HepG2 (cell line): Measurements from ENCODE around the gene PIMREG. TPM values are rescaled to one million over a fixed set of nuclear protein-coding genes. Genes with fewer than 3 reads are reported as not detected.

Source experiments
- ATAC-seq: fragments of 200-7000 bp; cut with Tn5 transposase; 3 replicates; pipeline ENCODE4 v1.9.1; 2020; ENCODE audit warnings: mild to moderate bottlenecking, moderate library complexity
- BruUV-seq: library from RNA; stranded (reverse); fragments of 400-500 nt; replicated peaks from 2 replicates; lab custom pipeline; 2021; lab: Mats Ljungman, UMichigan
- CTCF ChIA-PET: fragments of 300-600 bp; formaldehyde crosslinking; extraction: SDS; loops from one replicate; lab custom pipeline; 2021; ENCODE audit warnings: low total read pairs, inconsistent platforms, low intra/inter-chr PET ratio; lab: Yijun Ruan, JAX
- POLR2A ChIA-PET: fragments of 350-600 bp; sonication (Branson Sonifier 250); formaldehyde crosslinking; loops from one replicate; lab custom pipeline; 2020; ENCODE audit warnings: antibody characterized with exemption, inconsistent platforms; lab: Yijun Ruan, JAX
- DNase-seq: peaks from one replicate; pipeline ENCODE4 v3.0.0-alpha.2; 2015; ENCODE audit warnings: low spot score
- FAIRE-seq: peaks from 3 replicates; lab custom pipeline; 2011; peaks lifted over from hg19 to GRCh38; lab: Jason Lieb, UNC
- H2AFZ ChIP-seq: one replicate; pipeline ENCODE4 v1.6.1; 2011; ENCODE audit warnings: low read length, inconsistent platforms
- H3K27ac ChIP-seq: fragments of 300-600 bp; 3 replicates; pipeline ENCODE4 v1.8.0; 2011; ENCODE audit warnings: mixed run types, mild to moderate bottlenecking, mixed read lengths, low read length, inconsistent platforms; ENCODE audit not compliant: insufficient read depth; ENCODE audit errors: extremely low read length
- H3K27me3 ChIP-seq, 2 experiments: fragments of 200-600 bp in 1 of 2; 2 replicates in 1 of 2; 3 replicates in 1 of 2; pipeline versions ENCODE4 v1.6.0 to v1.8.0; 2011; ENCODE audit warnings: low read length in 2 of 2, mild to moderate bottlenecking in 2 of 2, moderate library complexity in 2 of 2, inconsistent platforms in 1 of 2; ENCODE audit not compliant: insufficient read depth in 2 of 2, control insufficient read depth in 1 of 2
- H3K36me3 ChIP-seq, 2 experiments: fragments of 200-600 bp in 1 of 2; replicated peaks in 1 of 2; 2 replicates in 1 of 2; 3 replicates in 1 of 2; pipeline versions ENCODE4 v1.5.1 to v1.8.0; 2011; ENCODE audit warnings: low read length in 2 of 2, inconsistent platforms in 1 of 2; ENCODE audit not compliant: insufficient read depth in 2 of 2, control insufficient read depth in 1 of 2
- H3K4me1 ChIP-seq: 2 replicates; pipeline ENCODE4 v1.5.1; 2012; ENCODE audit warnings: low read length, inconsistent platforms; ENCODE audit not compliant: insufficient read depth
- H3K4me2 ChIP-seq: 2 replicates; pipeline ENCODE4 v1.6.0; 2011; ENCODE audit warnings: low read depth, low read length, inconsistent platforms
- H3K4me3 ChIP-seq, 3 experiments: fragments of 200-600 bp in 1 of 3; sonication (generic), shearing (Covaris generic) in 1 of 3; replicated peaks in 1 of 3; 2 replicates each; pipeline ENCODE4 v1.5.1; 2011 to 2016; ENCODE audit warnings: low read length in 3 of 3, inconsistent platforms in 2 of 3, low read depth in 2 of 3, mild to moderate bottlenecking in 2 of 3, control low read depth in 1 of 3, mixed read lengths in 1 of 3; ENCODE audit not compliant: insufficient read depth in 1 of 3
- H3K79me2 ChIP-seq: one replicate; pipeline ENCODE4 v1.6.1; 2011; ENCODE audit warnings: low read length, inconsistent platforms; ENCODE audit not compliant: insufficient read depth
- H3K9ac ChIP-seq: 2 replicates; pipeline ENCODE4 v1.6.0; 2011; ENCODE audit warnings: mild to moderate bottlenecking, low read depth, low read length, inconsistent platforms; ENCODE audit not compliant: insufficient read depth
- H3K9me3 ChIP-seq: 2 replicates; pipeline ENCODE4 v1.5.1; 2012; ENCODE audit warnings: mild to moderate bottlenecking, low read length
- H4K20me1 ChIP-seq: 2 replicates; pipeline ENCODE4 v1.6.0; 2011; ENCODE audit warnings: inconsistent platforms, mild to moderate bottlenecking, low read length, moderate library complexity; ENCODE audit not compliant: insufficient read depth
- AGO1 ChIP-seq: fragments of 200-400 bp; formaldehyde crosslinking; IDR thresholded peaks from 2 replicates; pipeline ENCODE4 v1.6.1; 2017; ENCODE audit warnings: mild to moderate bottlenecking, low read depth, low read length, moderate library complexity; ENCODE audit not compliant: poor library complexity, severe bottlenecking
- ARNTL ChIP-seq: sonication (generic); formaldehyde crosslinking; IDR thresholded peaks from 2 replicates; pipeline ENCODE4 v1.4.0; 2020; ENCODE audit warnings: mild to moderate bottlenecking, missing genetic modification reagents
- CSRNP2 ChIP-seq: sonication (generic); formaldehyde crosslinking; conservative IDR thresholded peaks from 2 replicates; pipeline ENCODE4 v1.8.0; 2022; ENCODE audit warnings: low read depth, missing genetic modification reagents
- MATR3 ChIP-seq: sonication (generic); formaldehyde crosslinking; IDR thresholded peaks from 2 replicates; pipeline ENCODE4 v1.4.0; 2020; ENCODE audit warnings: missing genetic modification reagents
- MIER2 ChIP-seq: IDR thresholded peaks from 2 replicates; pipeline ENCODE4 v1.6.1; 2016; ENCODE audit warnings: missing biosample characterization, missing genetic modification reagents
- RFX5 ChIP-seq: IDR thresholded peaks from 2 replicates; pipeline ENCODE4 v1.6.1; 2011; ENCODE audit warnings: low read depth, low read length, improper control_type of control experiment
- RORA ChIP-seq: sonication (generic); formaldehyde crosslinking; IDR thresholded peaks from 2 replicates; pipeline ENCODE4 v1.5.0; 2020; ENCODE audit warnings: mild to moderate bottlenecking, missing genetic modification reagents, moderate library complexity
- SAP130 ChIP-seq: IDR thresholded peaks from 2 replicates; pipeline ENCODE4 v1.6.1; 2016; ENCODE audit warnings: low read depth
- ZBTB20 ChIP-seq: sonication (generic); formaldehyde crosslinking; IDR thresholded peaks from 2 replicates; pipeline ENCODE4 v1.8.1; 2023; ENCODE audit warnings: missing genetic modification reagents, low read depth, mild to moderate bottlenecking, borderline replicate concordance
- ZMAT3 ChIP-seq: sonication (generic); formaldehyde crosslinking; conservative IDR thresholded peaks from 2 replicates; pipeline ENCODE4 v1.7.0; 2021; ENCODE audit warnings: missing genetic modification reagents
- ZNF263 ChIP-seq: sonication (generic); formaldehyde crosslinking; IDR thresholded peaks from 2 replicates; pipeline ENCODE4 v1.4.0; 2020; ENCODE audit warnings: missing genetic modification reagents
- ZSCAN9 ChIP-seq: IDR thresholded peaks from 2 replicates; pipeline ENCODE4 v1.6.1; 2016; ENCODE audit warnings: borderline replicate concordance
- WGBS: methylation state at CpG from one replicate; pipeline ENCODE4 v1.1.6; 2017; ENCODE audit warnings: low lambda C conversion rate; 5-methylcytosine and 5-hydroxymethylcytosine counted together
- in situ Hi-C: cut with HindIII; loops from 2 replicates; pipeline ENCODE4 v1.10.0; 2017; ENCODE audit warnings: low pct_unique_long_range_greater_than_20kb; ENCODE audit not compliant: extremely low pct_ligation_motif_present
- intact Hi-C: fragments of 100-400 bp; cut with micrococcal nuclease; formaldehyde crosslinking; loops from one replicate; pipeline ENCODE4 v1.10.0; 2022; ENCODE audit not compliant: unreplicated experiment
- polyA plus RNA-seq, 8 experiments: library from polyadenylated mRNA; depleted of rRNA in 3 of 8; stranded (reverse) in 7 of 8; unstranded in 1 of 8; fragments of >200 nt; fragmentation: Illumina TruSeq in 4 of 8; extraction: Trizol in 4 of 8; gene quantifications; 2 replicates each; pipeline versions ENCODE4 v1.2.1 to v1.2.3, GENCODE V29; 2011 to 2016; ENCODE audit warnings: low read depth in 4 of 8, missing spikeins in 1 of 8, mixed read lengths in 1 of 8; ENCODE audit not compliant: insufficient read depth in 1 of 8
- total RNA-seq, 5 experiments: library from RNA; depleted of rRNA; stranded (reverse); fragments of >200 nt; fragmentation: Illumina TruSeq; extraction: Trizol; gene quantifications; 2 replicates each; pipeline ENCODE4 v1.2.3, GENCODE V29; 2016; ENCODE audit warnings: low read depth in 1 of 5
- TF ChIP-seq, protein P1 (sequence below): IDR thresholded peaks from 2 replicates; pipeline ENCODE4 v1.4.0; 2020; ENCODE audit warnings: mild to moderate bottlenecking, missing genetic modification reagents

Gene PIMREG
- total and polyA plus RNA-seq, 2 of the 13 experiments (the other 11 are each of a cell fraction or from before 2014, with no cell fraction given) = 15.6 to 30.3 TPM

DNA sequence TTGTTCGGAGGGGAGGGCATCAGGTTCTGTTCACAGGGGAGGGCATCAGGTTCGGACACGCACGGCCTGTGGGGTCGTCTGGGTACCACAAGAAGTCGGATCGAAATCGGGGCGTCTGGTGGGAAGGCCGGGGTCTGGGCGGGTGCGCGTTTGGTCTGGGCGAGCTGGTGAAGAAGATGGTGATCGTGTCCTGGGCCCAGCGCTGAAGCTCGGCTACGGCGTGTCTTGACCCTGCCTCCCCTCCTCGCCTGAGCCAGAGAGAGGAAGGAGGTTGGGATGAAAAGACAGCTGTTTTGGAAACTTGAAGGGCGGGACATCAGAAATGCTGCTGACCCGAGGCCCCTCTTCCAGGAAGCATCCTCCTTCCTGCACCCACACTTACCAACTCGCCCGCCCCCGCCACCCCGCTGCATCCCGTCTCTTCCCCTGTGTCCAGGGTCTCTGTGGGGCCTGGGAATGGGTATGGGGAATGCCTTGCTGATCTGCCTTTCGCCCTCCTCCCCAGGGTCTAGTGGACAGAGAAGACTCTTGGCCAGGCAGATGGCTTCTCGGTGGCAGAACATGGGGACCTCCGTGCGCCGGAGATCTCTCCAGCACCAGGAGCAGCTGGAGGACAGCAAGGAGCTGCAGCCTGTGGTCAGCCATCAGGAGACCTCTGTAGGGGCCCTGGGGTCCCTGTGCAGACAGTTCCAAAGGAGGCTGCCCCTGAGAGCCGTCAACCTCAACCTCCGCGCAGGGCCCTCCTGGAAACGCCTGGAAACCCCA, 498 bp downstream of the PIMREG start:
- TSS peak; percentile 64 for BruUV-seq
- CTCF ChIA-PET = no interaction called here
- H3K27ac ChIP-seq = no peak overlapping the region

DNA sequence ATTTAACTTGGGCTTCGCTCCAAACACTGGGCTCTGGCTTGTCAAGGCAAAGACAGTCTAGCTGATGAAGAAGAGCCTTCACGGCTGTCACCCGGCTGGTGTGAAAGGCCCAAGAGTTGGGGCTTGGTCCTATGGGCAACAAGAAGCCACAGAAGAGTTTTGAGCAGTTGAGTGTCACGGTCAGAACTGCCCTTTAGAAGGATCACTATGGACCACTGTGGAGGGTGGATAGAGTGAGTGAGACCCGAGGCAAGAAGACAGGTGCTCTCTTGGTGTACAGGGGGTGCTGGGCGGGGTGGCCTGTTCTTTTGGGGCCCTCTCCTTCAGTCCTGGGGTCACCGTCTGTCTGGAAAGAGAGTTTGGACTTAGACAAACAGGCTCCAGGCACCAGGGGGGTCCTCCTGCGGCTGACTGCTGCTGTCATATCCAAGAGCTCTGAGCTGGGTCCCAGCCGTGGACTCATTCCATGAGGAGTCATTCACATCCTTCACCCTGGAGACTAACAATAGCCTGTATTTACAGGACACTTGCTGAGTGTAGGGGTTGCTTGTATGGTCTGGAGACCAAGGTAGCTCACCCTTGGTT, 2.4 kb downstream of the PIMREG start:
- H3K9me3 ChIP-seq = no peaks in the 10 kb centered on the region
- no peak for FAIRE-seq
- H3K4me3 ChIP-seq = no peak overlapping the region
- no peak overlapping the region for H3K4me2 ChIP-seq
- H4K20me1 ChIP-seq = no peaks in the 10 kb centered on the region
- WGBS = 100% methylated on average over 4 of the region's 9 CpGs
- no TSS peak for BruUV-seq
- in situ Hi-C loops (no loop called here), intact Hi-C loops (no loop called here)
- no peak overlapping the region for H2AFZ ChIP-seq
- peaks cover 2 to 10% of the 10 kb centered on the region in 2 experiments; a peak in 2 of 5 replicates for H3K36me3 ChIP-seq
- ChIA-PET CTCF (no interaction called here), POLR2A (no interaction called here)
- ATAC-seq = no peak
- no peak overlapping the region for H3K27ac ChIP-seq
- DNase-seq = no peak
- no peaks in the 10 kb centered on the region; a peak in 1 of 5 replicates for H3K27me3 ChIP-seq
- H3K9ac ChIP-seq = no peak overlapping the region
- no peaks in the 10 kb centered on the region for H3K79me2 ChIP-seq
- H3K4me1 ChIP-seq = peaks cover 22% of the 10 kb centered on the region
- no peak for TF ChIP-seq ZSCAN9 (CRISPR knock-in tag)
- no peak for TF ChIP-seq ZNF263 (CRISPR knock-in tag)
- no peak for TF ChIP-seq SAP130 (CRISPR knock-in tag)
- no peak for TF ChIP-seq MIER2 (CRISPR knock-in tag)
- TF ChIP-seq CSRNP2 = no peak
- TF ChIP-seq, protein P1, sequence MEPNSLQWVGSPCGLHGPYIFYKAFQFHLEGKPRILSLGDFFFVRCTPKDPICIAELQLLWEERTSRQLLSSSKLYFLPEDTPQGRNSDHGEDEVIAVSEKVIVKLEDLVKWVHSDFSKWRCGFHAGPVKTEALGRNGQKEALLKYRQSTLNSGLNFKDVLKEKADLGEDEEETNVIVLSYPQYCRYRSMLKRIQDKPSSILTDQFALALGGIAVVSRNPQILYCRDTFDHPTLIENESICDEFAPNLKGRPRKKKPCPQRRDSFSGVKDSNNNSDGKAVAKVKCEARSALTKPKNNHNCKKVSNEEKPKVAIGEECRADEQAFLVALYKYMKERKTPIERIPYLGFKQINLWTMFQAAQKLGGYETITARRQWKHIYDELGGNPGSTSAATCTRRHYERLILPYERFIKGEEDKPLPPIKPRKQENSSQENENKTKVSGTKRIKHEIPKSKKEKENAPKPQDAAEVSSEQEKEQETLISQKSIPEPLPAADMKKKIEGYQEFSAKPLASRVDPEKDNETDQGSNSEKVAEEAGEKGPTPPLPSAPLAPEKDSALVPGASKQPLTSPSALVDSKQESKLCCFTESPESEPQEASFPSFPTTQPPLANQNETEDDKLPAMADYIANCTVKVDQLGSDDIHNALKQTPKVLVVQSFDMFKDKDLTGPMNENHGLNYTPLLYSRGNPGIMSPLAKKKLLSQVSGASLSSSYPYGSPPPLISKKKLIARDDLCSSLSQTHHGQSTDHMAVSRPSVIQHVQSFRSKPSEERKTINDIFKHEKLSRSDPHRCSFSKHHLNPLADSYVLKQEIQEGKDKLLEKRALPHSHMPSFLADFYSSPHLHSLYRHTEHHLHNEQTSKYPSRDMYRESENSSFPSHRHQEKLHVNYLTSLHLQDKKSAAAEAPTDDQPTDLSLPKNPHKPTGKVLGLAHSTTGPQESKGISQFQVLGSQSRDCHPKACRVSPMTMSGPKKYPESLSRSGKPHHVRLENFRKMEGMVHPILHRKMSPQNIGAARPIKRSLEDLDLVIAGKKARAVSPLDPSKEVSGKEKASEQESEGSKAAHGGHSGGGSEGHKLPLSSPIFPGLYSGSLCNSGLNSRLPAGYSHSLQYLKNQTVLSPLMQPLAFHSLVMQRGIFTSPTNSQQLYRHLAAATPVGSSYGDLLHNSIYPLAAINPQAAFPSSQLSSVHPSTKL (CRISPR knock-in tag) = no peak
- no peak for TF ChIP-seq ARNTL (CRISPR knock-in tag)
- no peak for TF ChIP-seq MATR3

More for the DNA sequence above, 498 bp downstream of the PIMREG start:
- Histone ChIP-seq H3K9me3 (no peaks in the 10 kb centered on the region), H3K79me2 (no peaks in the 10 kb centered on the region), H2AFZ (no peak overlapping the region), H3K36me3 (peaks cover 2 to 9% of the 10 kb centered on the region in 2 experiments; a peak in 2 of 5 replicates), H3K4me3 (peak overlapping the region; percentile 82 to 89 (median 88)), H3K4me2 (peak overlapping the region; percentile 92), H3K27me3 (no peaks in the 10 kb centered on the region; a peak in 1 of 5 replicates), H4K20me1 (no peaks in the 10 kb centered on the region), H3K4me1 (peaks cover 20% of the 10 kb centered on the region), H3K9ac (peak overlapping the region; percentile 56)
- 0 out of 2 replicates have a peak, but pooled peaks have one; percentile 0 for TF ChIP-seq ZNF263 (CRISPR knock-in tag)
- 0 out of 2 replicates have a peak, but pooled peaks have one; percentile 6 for TF ChIP-seq RFX5
- TF ChIP-seq ZMAT3 (CRISPR knock-in tag) = 0 out of 2 replicates have a peak, but pooled peaks have one; percentile 0
- 0 out of 2 replicates have a peak, but pooled peaks have one; percentile 1 for TF ChIP-seq ZBTB20
- TF ChIP-seq RORA = no peak
- peak; percentile 8 for TF ChIP-seq AGO1
- POLR2A ChIA-PET = no interaction called here
- intact Hi-C loops (no loop called here), in situ Hi-C loops (no loop called here)
- ATAC-seq = no peak; the same call in 2 of the 3 replicates
- FAIRE-seq = no peak
- no peak for DNase-seq
- WGBS = 19% methylated on average over 17 of the region's 36 CpGs
